Fibroblast of lung (primary cell): Measurements from ENCODE around the gene CALD1. TPM values are rescaled to one million over a fixed set of nuclear protein-coding genes. Genes with fewer than 3 reads are reported as not detected.

Source experiments
- DNase-seq, 2 donors: peaks; one replicate each; pipeline versions ENCODE4 v3.0.0 to v3.0.0-alpha.2; 2010; ENCODE audit warnings: low read depth in 2 of 2
- H2AFZ ChIP-seq: 2 replicates; pipeline ENCODE4 v1.5.1; 2012; ENCODE audit warnings: low read length, control low read depth, inconsistent platforms
- H3K27ac ChIP-seq: 2 replicates; pipeline ENCODE4 v1.5.1; 2011; ENCODE audit warnings: low read length, control low read depth; ENCODE audit not compliant: insufficient read depth
- H3K27me3 ChIP-seq: 2 replicates; pipeline ENCODE4 v1.5.1; 2011; ENCODE audit warnings: mild to moderate bottlenecking, low read length; ENCODE audit not compliant: control insufficient read depth, insufficient read depth
- H3K36me3 ChIP-seq: 2 replicates; pipeline ENCODE4 v1.5.1; 2011; ENCODE audit warnings: low read length; ENCODE audit not compliant: control insufficient read depth, insufficient read depth
- H3K4me1 ChIP-seq: 2 replicates; pipeline ENCODE4 v1.5.1; 2011; ENCODE audit warnings: low read length; ENCODE audit not compliant: control insufficient read depth, insufficient read depth; ENCODE audit errors: extremely low read depth
- H3K4me2 ChIP-seq: 2 replicates; pipeline ENCODE4 v1.5.1; 2011; ENCODE audit warnings: low read length, control low read depth; ENCODE audit not compliant: insufficient read depth; ENCODE audit errors: extremely low read depth
- H3K4me3 ChIP-seq, 4 experiments: fragments of 200-600 bp in 1 of 4; sonication (generic) in 1 of 4; replicated peaks in 1 of 4; 2 replicates each; pipeline ENCODE4 v1.5.1; 2011 to 2016; ENCODE audit warnings: low read length in 4 of 4, low read depth in 3 of 4, mild to moderate bottlenecking in 3 of 4, control low read depth in 2 of 4, inconsistent platforms in 1 of 4, mixed read lengths in 1 of 4; ENCODE audit not compliant: insufficient read depth in 1 of 4; ENCODE audit errors: control extremely low read depth in 1 of 4
- H3K79me2 ChIP-seq: 2 replicates; pipeline ENCODE4 v1.5.1; 2012; ENCODE audit warnings: mild to moderate bottlenecking, low read length, inconsistent platforms; ENCODE audit not compliant: control insufficient read depth, insufficient read depth
- H3K9ac ChIP-seq: 2 replicates; pipeline ENCODE4 v1.5.1; 2011; ENCODE audit warnings: mild to moderate bottlenecking, low read length, control low read depth; ENCODE audit not compliant: insufficient read depth
- H3K9me3 ChIP-seq: 2 replicates; pipeline ENCODE4 v1.5.1; 2012; ENCODE audit warnings: low read depth, low read length; ENCODE audit not compliant: control insufficient read depth, insufficient read depth
- H4K20me1 ChIP-seq: 2 replicates; pipeline ENCODE4 v1.5.1; 2011; ENCODE audit warnings: low read length; ENCODE audit not compliant: control insufficient read depth, insufficient read depth; ENCODE audit errors: extremely low read depth
- CTCF ChIP-seq, 2 donors: IDR thresholded peaks in 1 of 2; conservative IDR thresholded peaks in 1 of 2; 1 replicate in 1 of 2; 2 replicates in 1 of 2; pipeline ENCODE4 v1.5.1; 2011 to 2012; ENCODE audit warnings: low read length in 2 of 2, control low read depth in 1 of 2, inconsistent platforms in 1 of 2, low read depth in 1 of 2, mild to moderate bottlenecking in 1 of 2
- EZH2 ChIP-seq: IDR thresholded peaks from 2 replicates; pipeline ENCODE4 v1.5.1; 2012; ENCODE audit warnings: low read length, control low read depth, mild to moderate bottlenecking; ENCODE audit errors: missing control alignments
- polyA plus RNA-seq, 2 donors: library from polyadenylated mRNA; depleted of rRNA in 1 of 2; stranded (reverse) in 1 of 2; unstranded in 1 of 2; fragments of >200 nt; gene quantifications; 2 replicates each; pipeline ENCODE4 v1.2.1, GENCODE V29; 2011 to 2012; ENCODE audit warnings: missing spikeins in 1 of 2
- total RNA-seq: library from RNA; depleted of rRNA; stranded (reverse); fragments of >200 nt; gene quantifications from 2 replicates; pipeline ENCODE4 v1.2.1, GENCODE V29; 2014

The CALD1 gene
- total and polyA plus RNA-seq, 2 donors (not counting 1 experiment from before 2014, with no cell fraction given) = 343 to 1,187 TPM

- Histone ChIP-seq H3K27ac (peak overlapping the region; percentile 31), H3K9me3 (no peaks in the 10 kb centered on the region), H3K4me3 (peak overlapping the region in 1 of 4 experiments; percentile 5), H2AFZ (no peak overlapping the region), H3K4me2 (peak overlapping the region; percentile 44), H3K9ac (no peak overlapping the region), H3K4me1 (peaks cover 13% of the 10 kb centered on the region), H4K20me1 (no peaks in the 10 kb centered on the region), H3K36me3 (peaks cover 2% of the 10 kb centered on the region), H3K27me3 (no peaks in the 10 kb centered on the region), H3K79me2 (peaks cover 90% of the 10 kb centered on the region)
- peak; percentile 83 to 85 for DNase-seq
- TF ChIP-seq CTCF (conservative IDR thresholded peaks at IDR 0.05 in 1 of 2, IDR thresholded peaks at IDR 0.05 in 1 of 2; ENCODE audit: low read depth in 1 of 2, low read length in 2 of 2) (no peak), EZH2 (no peak)
Observed at GRCh38 chr7:134789967-134790685, 10.7 kb downstream of the CALD1 start.

- no peak overlapping the region for H3K9ac ChIP-seq
- TF ChIP-seq EZH2 = no peak
- no peak for TF ChIP-seq CTCF (conservative IDR thresholded peaks at IDR 0.05 in 1 of 2, IDR thresholded peaks at IDR 0.05 in 1 of 2; ENCODE audit: low read depth in 1 of 2, low read length in 2 of 2)
- no peaks in the 10 kb centered on the region for H3K9me3 ChIP-seq
- H3K79me2 ChIP-seq = peaks cover 89% of the 10 kb centered on the region
- no peaks in the 10 kb centered on the region for H3K27me3 ChIP-seq
- H2AFZ ChIP-seq = no peak overlapping the region
- peaks cover 2% of the 10 kb centered on the region for H3K36me3 ChIP-seq
- H3K4me3 ChIP-seq = no peak overlapping the region
- peaks cover 13% of the 10 kb centered on the region for H3K4me1 ChIP-seq
- H4K20me1 ChIP-seq = no peaks in the 10 kb centered on the region
- H3K4me2 ChIP-seq = no peak overlapping the region
- peak in 1 of 2 donors; percentile 80 for DNase-seq
- peak overlapping the region; percentile 29 for H3K27ac ChIP-seq
Observed at GRCh38 chr7:134792968-134793367, 13.5 kb downstream of the CALD1 start.

- H3K9ac ChIP-seq = no peak overlapping the region
- no peak overlapping the region for H3K27ac ChIP-seq
- peaks cover 2% of the 10 kb centered on the region for H3K36me3 ChIP-seq
- H4K20me1 ChIP-seq = no peaks in the 10 kb centered on the region
- H3K4me3 ChIP-seq = no peak overlapping the region
- no peak for DNase-seq
- peaks cover 85% of the 10 kb centered on the region for H3K79me2 ChIP-seq
- H3K4me2 ChIP-seq = no peak overlapping the region
- peaks cover 2% of the 10 kb centered on the region for H3K4me1 ChIP-seq
- H3K27me3 ChIP-seq = no peaks in the 10 kb centered on the region
- H2AFZ ChIP-seq = no peak overlapping the region
- no peaks in the 10 kb centered on the region for H3K9me3 ChIP-seq
- TF ChIP-seq CTCF (conservative IDR thresholded peaks at IDR 0.05 in 1 of 2, IDR thresholded peaks at IDR 0.05 in 1 of 2; ENCODE audit: low read depth in 1 of 2, low read length in 2 of 2) = no peak
Observed at GRCh38 chr7:134795231-134795630, 15.8 kb downstream of the CALD1 start.
